GM12878 (cell line): ENCODE measurements around the gene IFNLR1. TPM values are rescaled to one million over a fixed set of nuclear protein-coding genes. Genes with fewer than 3 reads are reported as not detected.

ENCODE experiments used
- ATAC-seq: fragments of 200-7000 bp; cut with Tn5 transposase; 3 replicates; pipeline ENCODE4 v1.9.1; 2020; ENCODE audit warnings: mild to moderate bottlenecking, moderate library complexity
- BruUV-seq: library from RNA; stranded (reverse); fragments of 400-500 nt; replicated peaks from 2 replicates; lab custom pipeline; 2021; lab: Mats Ljungman, UMichigan
- CTCF ChIA-PET: fragments of 300-600 bp; sonication (Branson Sonifier 250); formaldehyde crosslinking; extraction: SDS; loops from one replicate; lab custom pipeline; 2021; ENCODE audit warnings: inconsistent platforms; lab: Yijun Ruan, JAX
- POLR2A ChIA-PET: fragments of 350-600 bp; formaldehyde crosslinking; extraction: SDS; loops from one replicate; lab custom pipeline; 2021; ENCODE audit warnings: inconsistent platforms; lab: Charles Lee
- RAD21 ChIA-PET: fragments of 300-600 bp; sonication (Branson Sonifier 250); formaldehyde crosslinking; loops from one replicate; lab custom pipeline; 2023; ENCODE audit warnings: antibody characterized with exemption; ENCODE audit not compliant: unreplicated experiment; lab: Charles Lee
- SMC1A ChIA-PET: fragments of 300-600 bp; sonication (Branson Sonifier 250); formaldehyde crosslinking; loops from one replicate; lab custom pipeline; 2023; ENCODE audit not compliant: unreplicated experiment, uncharacterized antibody; lab: Charles Lee
- DNase-seq: peaks from one replicate; pipeline ENCODE4 v3.0.0-alpha.2; 2011; ENCODE audit warnings: low read depth, low spot score
- FAIRE-seq: peaks from 3 replicates; lab custom pipeline; 2011; peaks lifted over from hg19 to GRCh38; lab: Jason Lieb, UNC
- H2AFZ ChIP-seq: 2 replicates; pipeline ENCODE4 v1.6.0; 2011; ENCODE audit warnings: low read depth, low read length, control low read depth; ENCODE audit not compliant: control insufficient read depth
- H3K27ac ChIP-seq: 2 replicates; pipeline ENCODE4 v1.5.1; 2011; ENCODE audit warnings: control low read depth; ENCODE audit not compliant: control insufficient read depth, insufficient read depth
- H3K27me3 ChIP-seq, 2 experiments: replicated peaks in 1 of 2; 2 replicates each; pipeline versions ENCODE4 v1.6.0 to v1.6.1; 2011; ENCODE audit warnings: low read length in 1 of 2; ENCODE audit not compliant: control insufficient read depth in 2 of 2, insufficient read depth in 2 of 2
- H3K36me3 ChIP-seq, 2 experiments: 2 replicates each; pipeline ENCODE4 v1.5.1; 2011; ENCODE audit warnings: low read length in 1 of 2; ENCODE audit not compliant: control insufficient read depth in 2 of 2, insufficient read depth in 2 of 2
- H3K4me1 ChIP-seq: 2 replicates; pipeline ENCODE4 v1.6.1; 2011; ENCODE audit warnings: mild to moderate bottlenecking, low read length, moderate library complexity, mixed read lengths; ENCODE audit not compliant: control insufficient read depth, insufficient read depth
- H3K4me2 ChIP-seq: 2 replicates; pipeline ENCODE4 v1.6.0; 2011; ENCODE audit warnings: control low read depth; ENCODE audit not compliant: control insufficient read depth, insufficient read depth
- H3K4me3 ChIP-seq: fragments of 200-600 bp; sonication (generic); 2 replicates; pipeline ENCODE4 v1.5.1; 2016
- H3K79me2 ChIP-seq: 2 replicates; pipeline ENCODE4 v1.6.0; 2011; ENCODE audit warnings: low read length; ENCODE audit not compliant: control insufficient read depth, insufficient read depth
- H3K9ac ChIP-seq: 2 replicates; pipeline ENCODE4 v1.8.0; 2011; ENCODE audit warnings: low read length, control low read depth, mixed read lengths; ENCODE audit not compliant: control insufficient read depth, insufficient read depth
- H3K9me3 ChIP-seq: replicated peaks from 3 replicates; pipeline ENCODE4 v1.5.1; 2011; ENCODE audit warnings: mild to moderate bottlenecking, low read length; ENCODE audit not compliant: control insufficient read depth, insufficient read depth
- H4K20me1 ChIP-seq: 2 replicates; pipeline ENCODE4 v1.6.0; 2011; ENCODE audit not compliant: control insufficient read depth, insufficient read depth
- BCL3 ChIP-seq: IDR thresholded peaks from 2 replicates; pipeline ENCODE4 v1.6.1; 2011; ENCODE audit warnings: borderline replicate concordance, low read depth, mild to moderate bottlenecking, moderate library complexity, low read length; ENCODE audit not compliant: insufficient read depth, poor library complexity, severe bottlenecking
- CBX5 ChIP-seq: sonication (generic); IDR thresholded peaks from 2 replicates; pipeline ENCODE4 v1.6.1; 2016; ENCODE audit warnings: low read depth, moderate library complexity, mild to moderate bottlenecking, inconsistent platforms
- CREM ChIP-seq: IDR thresholded peaks from 2 replicates; pipeline ENCODE4 v1.6.1; 2014; ENCODE audit warnings: antibody characterized with exemption, low read depth
- CUX1 ChIP-seq: IDR thresholded peaks from 2 replicates; pipeline ENCODE4 v1.6.1; 2012; ENCODE audit warnings: improper control_type of control experiment, low read depth, low read length; ENCODE audit not compliant: insufficient replicate concordance
- DPF2 ChIP-seq: fragments of 450-650 bp; IDR thresholded peaks from 2 replicates; pipeline ENCODE4 v1.6.1; 2017; ENCODE audit warnings: mild to moderate bottlenecking
- ETV6 ChIP-seq, 2 experiments: fragments of 450-650 bp in 1 of 2; IDR thresholded peaks in 1 of 2; conservative IDR thresholded peaks in 1 of 2; 2 replicates each; pipeline ENCODE4 v1.6.1; 2014; ENCODE audit warnings: antibody characterized with exemption in 1 of 2, borderline replicate concordance in 1 of 2, low read depth in 1 of 2, mild to moderate bottlenecking in 1 of 2, moderate library complexity in 1 of 2
- FOXM1 ChIP-seq: IDR thresholded peaks from 2 replicates; pipeline ENCODE4 v1.6.1; 2012; ENCODE audit warnings: low read depth, mild to moderate bottlenecking, inconsistent platforms, low read length, moderate library complexity
- PAX5 ChIP-seq: IDR thresholded peaks from 2 replicates; pipeline ENCODE4 v1.6.1; 2011; ENCODE audit warnings: low read depth, low read length, borderline replicate concordance
- POLR2A ChIP-seq: IDR thresholded peaks from 2 replicates; pipeline ENCODE4 v1.6.1; 2011; ENCODE audit warnings: low read depth, mild to moderate bottlenecking, low read length
- RFX5 ChIP-seq: IDR thresholded peaks from 2 replicates; pipeline ENCODE4 v1.6.1; 2011; ENCODE audit warnings: low read depth, low read length, improper control_type of control experiment
- TCF12 ChIP-seq: IDR thresholded peaks from 2 replicates; pipeline ENCODE4 v1.6.1; 2011; ENCODE audit warnings: low read depth, mild to moderate bottlenecking, low read length
- ZNF217 ChIP-seq: fragments of 450-650 bp; IDR thresholded peaks from 2 replicates; pipeline ENCODE4 v1.6.1; 2017; ENCODE audit warnings: antibody characterized with exemption, mild to moderate bottlenecking
- WGBS: methylation state at CpG from one replicate; pipeline ENCODE4 v1.1.6; 2016; ENCODE audit warnings: low lambda C conversion rate; ENCODE audit not compliant: insufficient replicate concordance, insufficient coverage; ENCODE audit errors: missing lambda C conversion rate; 5-methylcytosine and 5-hydroxymethylcytosine counted together
- in situ Hi-C: fragments of 300-500 bp; cut with MboI; formaldehyde crosslinking; loops from 9 replicates; pipeline ENCODE4 v1.14.3; 2018; ENCODE audit warnings: mixed read lengths
- intact Hi-C: fragments of 100-400 bp; cut with micrococcal nuclease; formaldehyde crosslinking; loops from one replicate; pipeline ENCODE4 v1.14.2; 2022; ENCODE audit not compliant: unreplicated experiment
- polyA plus RNA-seq, 11 experiments: library from polyadenylated mRNA; depleted of rRNA in 4 of 11; unstranded in 6 of 11; stranded (reverse) in 5 of 11; fragments of >200 nt; fragmentation: Nextera tagmentation in 4 of 11; fragmentation: Illumina TruSeq in 1 of 11; extraction: Ambion mirVana in 4 of 11; extraction: Trizol in 1 of 11; gene quantifications; 1 replicate in 1 of 11; 2 replicates in 10 of 11; pipeline versions ENCODE4 v1.2.1 to v1.2.3, GENCODE V29; 2011 to 2016; ENCODE audit warnings: inconsistent platforms in 2 of 11, missing spikeins in 2 of 11, low read depth in 1 of 11
- total RNA-seq, 4 experiments: library from RNA; depleted of rRNA in 3 of 4; stranded (reverse); fragments of >200 nt in 3 of 4; fragmentation: Illumina TruSeq in 1 of 4; extraction: Trizol in 1 of 4; gene quantifications; 2 replicates each; pipeline versions ENCODE4 v1.2.1 to v1.2.3, GENCODE V29; 2013 to 2021

Gene IFNLR1
- total and polyA plus RNA-seq, 10 of the 15 experiments (the other 5 are each of a cell fraction or from before 2014, with no cell fraction given): 0.31 to 5.6 (median 3.9) TPM

- DNase-seq (no peak), ATAC-seq (no peak), FAIRE-seq (no peak)
- H3K4me3 ChIP-seq: no peak overlapping the region
- ChIA-PET SMC1A (no interaction called here), CTCF (no interaction called here), RAD21 (no interaction called here), POLR2A (no interaction called here)
- no TSS peak for BruUV-seq
- TF ChIP-seq POLR2A: no peak
- no peak for TF ChIP-seq BCL3
- TF ChIP-seq DPF2: no peak
- TF ChIP-seq ZNF217: no peak
- no peak for TF ChIP-seq CUX1
- no peak for TF ChIP-seq FOXM1
- no peak for TF ChIP-seq CBX5
- no peak for TF ChIP-seq TCF12
- TF ChIP-seq PAX5: no peak
- TF ChIP-seq ETV6 (conservative IDR thresholded peaks at IDR 0.05 in 1 of 2, IDR thresholded peaks at IDR 0.05 in 1 of 2; ENCODE audit: borderline replicate concordance in 1 of 2, low read depth in 1 of 2): no peak
- TF ChIP-seq RFX5: no peak
- no peak for TF ChIP-seq CREM
- no peaks in the 10 kb centered on the region for H3K36me3 ChIP-seq
- no peaks in the 10 kb centered on the region; the same call in 1 of the 2 replicates for H3K4me1 ChIP-seq
- H3K27ac ChIP-seq: no peak overlapping the region
- no peaks in the 10 kb centered on the region for H3K79me2 ChIP-seq
- 31% methylated on average over 3 of the region's 3 CpGs for WGBS
- no peak overlapping the region for H2AFZ ChIP-seq
- no peaks in the 10 kb centered on the region for H4K20me1 ChIP-seq
- no peak overlapping the region for H3K4me2 ChIP-seq
- no peak overlapping the region for H3K9ac ChIP-seq
- H3K27me3 ChIP-seq: peaks cover 0 to 2% of the 10 kb centered on the region in 2 experiments; a peak in 1 of 4 replicates
- H3K9me3 ChIP-seq: peaks cover 6% of the 10 kb centered on the region; the same call in 2 of the 3 replicates
- intact Hi-C loops (no loop called here), in situ Hi-C loops (no loop called here)
These were observed 56.7 kb downstream of the IFNLR1 start for GRCh38 chr1:24130385-24130784.
